GM12874 (cell line): ENCODE measurements around the gene SAMD4A.

Experiments used
- CTCF ChIP-seq: IDR thresholded peaks from 2 replicates; pipeline ENCODE4 v1.5.1; 2011; ENCODE audit warnings: low read depth, mild to moderate bottlenecking, control low read depth, low read length, moderate library complexity; ENCODE audit not compliant: insufficient read depth

Gene SAMD4A

GRCh38 chr14:54778618-54779345, 211.9 kb downstream of the SAMD4A start:
- no peak for TF ChIP-seq CTCF

GRCh38 chr14:54781080-54781479, 214.2 kb downstream of the SAMD4A start:
- TF ChIP-seq CTCF, result no peak

- TF ChIP-seq CTCF, result no peak
These were observed 215.2 kb downstream of the SAMD4A start for GRCh38 chr14:54781961-54782750.

- TF ChIP-seq CTCF, result peak; percentile 69
These were observed 216.1 kb downstream of the SAMD4A start for GRCh38 chr14:54782751-54783659.

- TF ChIP-seq CTCF, result no peak
These were observed 216.7 kb downstream of the SAMD4A start for GRCh38 chr14:54783660-54784015.

- TF ChIP-seq CTCF, result no peak
These were observed 217.1 kb downstream of the SAMD4A start for GRCh38 chr14:54784060-54784459.

- no peak for TF ChIP-seq CTCF
These were observed 217.7 kb downstream of the SAMD4A start for GRCh38 chr14:54784657-54785056.
